GM12891 (cell line): ENCODE results near the gene DCN.

Experiments used
- POLR2A ChIP-seq: IDR thresholded peaks from 2 replicates; pipeline ENCODE4 v1.6.1; 2011; ENCODE audit warnings: low read depth, low read length, control low read depth
- POLR2AphosphoS5 ChIP-seq: IDR thresholded peaks from 2 replicates; pipeline ENCODE4 v1.6.1; 2011; ENCODE audit warnings: low read depth, low read length, control low read depth

- TF ChIP-seq POLR2A = no peak
- no peak for TF ChIP-seq POLR2AphosphoS5
Observed at GRCh38 chr12:91099836-91100235, 82.8 kb downstream of the DCN start.
